Islet precursor cell (in vitro differentiated cells): ENCODE data around the gene RAX2.
"Not testable (repeated sequence)": the region's sequence is repeated elsewhere in the genome, so short reads cannot be mapped to it uniquely, and the experiment has no call there.

Experiments
- DNase-seq: peaks from one replicate; pipeline ENCODE4 v3.0.0-alpha.2; 2018

RAX2 gene

GRCh38 chr19:3771906-3772455, at the start of gene RAX2:
Gene RAX2, minus strand, starts transcription at chr19:3772228. Its CDS starts 486 bp downstream, at chr19:3771742.
- no peak for DNase-seq

GRCh38 chr19:3821156-3821555, 49.1 kb upstream of the RAX2 start:
- no peak for DNase-seq

GRCh38 chr19:3819989-3820388, 48.0 kb upstream of the RAX2 start:
- DNase-seq = no peak

DNA sequence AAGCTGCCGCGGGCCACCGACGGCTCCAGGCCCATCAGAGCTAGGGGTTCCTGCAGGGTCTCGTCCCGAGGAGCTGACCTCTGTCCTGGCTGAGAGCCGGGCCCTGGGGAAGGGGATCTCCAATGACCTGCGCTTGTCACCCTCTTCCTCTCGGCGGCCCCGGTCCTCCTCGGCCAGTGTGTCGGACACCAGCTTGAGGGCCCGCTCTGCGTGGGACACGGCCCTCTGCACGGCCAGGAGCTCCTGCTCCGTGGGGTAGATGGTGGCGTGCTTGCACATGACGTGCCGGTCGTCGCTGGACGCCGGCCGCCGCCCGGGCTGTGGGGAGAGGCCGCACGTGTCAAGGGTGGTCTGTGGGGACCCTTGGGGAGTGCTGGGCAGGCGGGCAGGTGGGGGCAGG, 46.9 kb upstream of the RAX2 start:
- DNase-seq = no peak

DNA sequence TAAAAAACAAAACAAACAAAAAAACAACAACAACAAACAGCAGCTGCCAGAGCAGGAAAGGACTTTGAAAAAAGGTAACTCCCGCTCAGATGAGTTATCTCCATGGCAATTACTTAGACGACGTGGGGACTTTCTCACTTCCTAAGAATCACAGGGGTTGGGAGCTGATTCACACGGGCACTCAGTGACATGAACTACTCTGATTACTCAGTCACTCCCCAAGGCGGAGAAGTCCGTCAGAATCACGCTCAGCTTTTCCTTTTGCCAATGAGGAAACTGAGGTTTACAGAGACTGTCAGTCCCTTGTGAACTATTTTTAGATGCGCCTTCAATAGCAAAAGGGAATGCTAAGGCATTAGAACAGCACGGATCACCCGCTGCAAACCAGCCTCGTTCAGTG, 46.4 kb upstream of the RAX2 start:
- no peak for DNase-seq

DNA sequence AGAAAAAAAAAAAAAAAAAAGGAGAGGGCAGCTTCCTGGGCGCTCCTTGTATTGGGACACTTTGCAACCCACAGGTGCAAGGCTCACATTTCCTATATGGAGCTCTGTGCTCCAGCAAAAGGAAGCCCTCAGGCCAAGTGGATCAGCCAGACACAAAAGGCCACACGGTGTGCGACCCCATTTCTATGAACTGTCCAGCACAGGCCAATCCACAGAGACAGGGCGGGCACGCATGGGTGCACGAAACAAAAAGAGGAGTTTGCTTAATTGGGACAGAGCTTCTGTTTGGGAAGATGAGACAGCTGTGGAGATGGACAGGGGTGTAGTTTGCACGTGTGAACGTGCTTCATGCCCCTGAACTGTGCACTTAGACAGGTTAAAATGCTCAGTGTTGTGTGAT, 45.7 kb upstream of the RAX2 start:
- no peak for DNase-seq

GRCh38 chr19:3816566-3817218, 44.7 kb upstream of the RAX2 start:
- no peak for DNase-seq

- DNase-seq = not testable (repeated sequence)
Measured at GRCh38 chr19:3816148-3816547, 44.1 kb upstream of the RAX2 start.

- no peak for DNase-seq
Measured at GRCh38 chr19:3814648-3815047, 42.6 kb upstream of the RAX2 start.

- DNase-seq = no peak
Measured at GRCh38 chr19:3813473-3814392, 41.7 kb upstream of the RAX2 start.

- DNase-seq = no peak
Measured at GRCh38 chr19:3810708-3811355, 38.8 kb upstream of the RAX2 start.

GRCh38 chr19:3809881-3810707, 38.1 kb upstream of the RAX2 start:
- DNase-seq = no peak

DNA sequence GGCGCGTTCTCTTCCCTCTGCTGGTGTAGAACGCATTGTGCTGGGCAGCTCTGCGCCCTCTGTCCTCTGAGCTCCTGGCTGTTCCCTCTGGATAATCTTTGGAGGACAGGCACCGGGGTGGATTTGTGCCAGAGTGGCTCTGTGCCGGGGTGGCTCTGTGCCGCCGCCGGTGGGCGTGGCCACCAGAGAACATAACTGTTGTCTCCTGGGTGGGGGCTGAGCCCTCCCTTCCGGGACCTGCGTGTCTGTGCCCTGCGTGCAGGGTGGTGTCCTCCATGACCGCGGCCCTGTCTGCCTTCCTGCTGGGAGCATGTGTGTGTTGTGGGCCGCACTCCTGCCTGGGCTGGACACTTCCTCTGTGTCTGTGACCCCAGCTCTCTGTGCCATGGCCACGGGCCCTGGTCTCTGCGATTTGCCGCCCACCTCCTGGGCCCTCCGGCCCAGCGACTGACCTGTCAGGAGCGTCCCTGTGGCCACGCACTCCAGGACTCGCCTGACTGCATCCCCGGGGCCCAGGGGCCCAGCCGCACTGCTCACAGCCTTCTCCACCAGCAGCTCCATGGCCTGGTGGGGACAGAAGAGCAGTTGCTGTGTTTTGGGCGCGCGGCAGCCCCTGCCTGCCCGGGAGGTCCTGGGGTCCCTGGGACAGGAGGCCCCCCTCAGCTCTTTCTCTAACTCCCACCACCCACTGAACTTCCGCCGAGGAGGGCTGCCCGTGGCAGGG, 36.6 kb upstream of the RAX2 start:
- DNase-seq = no peak

DNA sequence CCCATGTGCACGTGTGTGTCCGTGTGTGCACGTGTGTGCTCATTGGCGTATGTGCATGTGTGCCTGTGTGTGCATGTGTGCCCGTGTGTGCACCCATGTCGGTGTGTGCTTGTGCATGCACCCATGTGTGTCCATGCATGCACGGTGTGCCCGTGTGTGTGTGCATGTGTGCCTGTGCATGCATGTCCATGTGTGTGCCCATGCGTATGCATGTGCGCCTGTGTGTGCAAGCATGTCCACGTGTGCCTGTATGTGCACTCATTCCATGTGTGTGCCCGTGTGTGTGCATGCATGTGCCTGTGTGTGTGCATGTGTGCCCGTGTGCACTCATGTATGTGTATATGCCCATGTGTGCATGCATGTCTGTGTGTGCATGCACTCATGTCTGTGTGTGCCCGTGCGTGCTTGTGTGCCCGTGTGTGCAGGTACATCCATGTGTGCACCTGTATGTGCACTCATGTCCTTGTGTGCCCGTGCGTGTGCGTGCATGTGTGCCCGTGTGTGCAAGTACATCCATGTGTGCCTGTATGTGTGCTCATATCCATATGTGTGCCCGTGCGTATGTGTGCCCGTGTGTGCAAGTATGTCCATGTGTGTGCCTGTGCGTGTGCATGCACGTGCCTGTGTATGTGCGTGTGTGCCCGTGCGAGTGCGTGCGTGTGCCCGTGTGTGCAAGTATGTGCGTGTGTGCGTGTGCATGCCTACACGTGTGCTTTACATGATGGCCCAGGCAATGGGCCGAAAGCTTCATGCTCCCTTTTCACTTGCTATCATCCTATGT, 35.7 kb upstream of the RAX2 start:
- no peak for DNase-seq

GRCh38 chr19:3807131-3807480, 35.1 kb upstream of the RAX2 start:
- DNase-seq = peak; percentile 45

- DNase-seq = no peak
Measured at GRCh38 chr19:3805859-3806258, 33.8 kb upstream of the RAX2 start.

GRCh38 chr19:3804429-3804828, 32.4 kb upstream of the RAX2 start:
- no peak for DNase-seq

DNA sequence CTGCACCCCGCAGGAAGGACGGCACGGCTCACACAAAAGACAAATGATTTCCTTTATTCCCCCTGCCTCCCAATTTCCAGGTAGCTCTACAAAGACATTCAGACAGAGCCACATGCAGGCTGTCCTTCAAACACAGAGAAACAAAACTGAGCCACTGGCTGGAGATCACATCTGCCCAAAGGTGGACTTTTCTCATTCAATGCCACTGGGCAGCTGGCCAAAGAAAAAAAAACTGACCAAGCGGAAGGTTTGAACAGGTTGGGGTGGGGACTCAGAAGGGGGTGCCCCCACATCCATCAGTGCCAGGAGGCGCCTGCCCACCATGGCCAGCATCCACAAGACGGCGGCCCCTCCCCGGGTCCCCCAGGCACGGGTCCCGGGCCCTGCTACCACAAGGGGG, 32.0 kb upstream of the RAX2 start:
- no peak for DNase-seq

- DNase-seq = no peak
Measured at GRCh38 chr19:3803114-3803888, 31.3 kb upstream of the RAX2 start.

DNA sequence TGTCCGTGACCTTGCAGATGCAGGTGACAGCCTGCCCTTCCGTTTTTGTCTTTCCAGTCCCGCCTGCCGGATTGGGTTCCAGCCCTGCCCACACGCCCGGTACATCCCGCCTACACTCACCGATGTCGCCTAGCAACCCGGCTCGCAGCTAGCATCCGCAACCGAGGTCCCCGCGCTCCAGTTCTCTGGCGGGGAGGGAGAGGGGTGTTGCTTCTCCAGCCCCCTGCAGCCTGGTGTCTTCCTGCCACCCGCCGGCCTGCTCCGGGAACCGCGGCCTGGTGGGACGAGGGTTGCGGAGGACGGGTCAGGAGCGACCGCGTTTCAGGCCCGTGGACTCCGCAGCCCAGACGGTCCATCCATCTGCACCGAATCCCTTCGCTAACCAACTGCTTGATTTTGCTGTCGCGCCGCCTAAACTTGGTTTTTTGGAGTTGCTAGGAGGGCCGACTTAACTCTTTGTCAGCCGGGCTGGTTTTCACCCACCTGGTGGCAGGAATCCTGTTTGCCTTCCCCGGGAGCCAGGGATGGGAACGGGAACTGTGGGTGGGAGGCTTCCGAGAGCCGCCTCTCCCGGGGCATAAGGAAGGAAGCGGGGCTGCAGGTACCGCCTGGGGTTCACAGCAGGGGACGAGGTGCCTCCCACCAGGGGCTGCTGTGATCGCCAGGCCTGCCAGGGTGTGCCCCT, 29.5 kb upstream of the RAX2 start:
- no peak for DNase-seq
